ENCODE data around the gene IL23R.
"Not testable (repeated sequence)": the region's sequence is repeated elsewhere in the genome, so short reads cannot be mapped to it uniquely, and the experiment has no call there.

GRCh38 chr1:67147973-67148372, 18.3 kb upstream of the IL23R start:
- not testable (repeated sequence) for TF ChIP-seq POLR2A (IDR thresholded peaks at IDR 0.05; ENCODE audit: borderline replicate concordance, extremely low read depth, insufficient read depth, insufficient read length); SRF (IDR thresholded peaks at IDR 0.05; ENCODE audit: low read depth); REST (IDR thresholded peaks at IDR 0.05; ENCODE audit: low read depth); JUND (IDR thresholded peaks at IDR 0.05); CTCF (IDR thresholded peaks at IDR 0.05 in 2 of 3, conservative IDR thresholded peaks at IDR 0.05 in 1 of 3; ENCODE audit: borderline replicate concordance in 1 of 3, insufficient read depth in 1 of 3, low read depth in 2 of 3, low read length in 2 of 3); ATF3 (IDR thresholded peaks at IDR 0.05); EZH2 (IDR thresholded peaks at IDR 0.05); CEBPB (IDR thresholded peaks at IDR 0.05; ENCODE audit: low read depth); SIN3A (IDR thresholded peaks at IDR 0.05; ENCODE audit: low read depth)

All from HCT116 (cell line).